HG02588 (cell line): ENCODE results near the gene CEP112.

ENCODE experiments used
- ATAC-seq: cut with Tn5 transposase; IDR thresholded peaks from one replicate; pipeline ENCODE4 v1.9.1; 2021; ENCODE audit warnings: mild to moderate bottlenecking, moderate library complexity; ENCODE audit not compliant: unreplicated experiment

CEP112 gene

GRCh38 chr17:65626451-65626850 lies 565.5 kb downstream of the CEP112 start:
- no peak for ATAC-seq

DNA sequence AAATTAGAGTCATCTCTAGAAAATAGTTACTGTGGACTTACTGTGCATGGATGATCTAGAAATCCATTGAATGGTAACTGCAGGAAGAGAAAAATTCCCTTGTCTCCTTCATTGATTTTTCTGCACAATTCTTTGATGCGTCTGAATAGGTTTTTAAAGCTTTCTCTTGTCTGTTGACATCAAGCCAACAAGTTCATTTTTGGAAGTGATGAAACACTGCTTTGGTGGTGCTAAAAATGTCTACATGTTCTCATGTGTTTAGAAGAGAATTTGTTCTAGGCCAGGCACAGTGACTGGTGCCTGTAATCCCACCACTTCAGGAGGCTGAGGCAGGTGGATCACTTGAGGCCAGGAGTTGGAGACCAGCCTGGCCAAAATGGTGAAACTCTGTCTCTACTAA lies 573.4 kb downstream of the CEP112 start:
- no peak for ATAC-seq

GRCh38 chr17:65617496-65617895 lies 574.4 kb downstream of the CEP112 start:
- no peak for ATAC-seq

GRCh38 chr17:65609749-65610148 lies 582.2 kb downstream of the CEP112 start:
- ATAC-seq, result no peak

DNA sequence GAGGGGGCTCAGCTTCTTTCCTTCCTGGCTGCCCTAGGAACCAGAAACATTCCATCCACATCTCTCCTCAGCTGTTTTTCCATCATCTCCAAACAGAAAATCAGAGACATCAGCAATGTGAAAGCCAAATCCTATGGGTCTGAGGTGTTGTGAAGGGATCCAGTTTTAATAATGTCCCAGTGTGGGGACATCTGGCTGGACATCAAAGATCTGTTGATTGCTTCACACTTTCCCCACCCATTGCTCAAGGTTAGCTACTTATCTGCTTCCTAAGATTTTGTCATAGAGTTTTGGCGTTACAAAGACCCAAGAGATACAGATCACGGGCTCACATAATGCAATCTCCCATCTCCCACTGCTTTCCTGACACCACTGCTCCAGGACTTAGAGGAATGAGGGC lies 582.6 kb downstream of the CEP112 start:
- no peak for ATAC-seq

DNA sequence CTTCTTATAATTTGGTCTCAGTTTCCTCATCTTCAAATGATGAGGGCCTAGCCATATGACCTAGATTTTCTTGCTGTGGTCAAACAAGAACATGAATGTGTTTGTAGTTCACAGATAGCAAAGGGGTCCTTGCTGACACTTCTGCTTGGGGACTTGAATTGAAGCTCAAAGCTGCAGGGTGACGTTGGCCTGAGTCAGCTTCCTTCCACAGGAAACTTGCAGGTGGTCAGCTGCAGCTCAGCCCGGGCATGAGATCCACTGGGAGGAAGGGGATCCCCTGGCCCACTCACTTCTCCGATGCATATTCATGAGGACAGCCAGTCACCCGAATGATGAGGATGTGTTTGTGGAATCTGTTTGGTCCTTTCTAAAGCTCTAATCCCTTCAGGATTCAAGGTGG lies 587.9 kb downstream of the CEP112 start:
- no peak for ATAC-seq

GRCh38 chr17:65601881-65602280 lies 590.1 kb downstream of the CEP112 start:
- ATAC-seq, result no peak

GRCh38 chr17:65601145-65601544 lies 590.8 kb downstream of the CEP112 start:
- no peak for ATAC-seq

GRCh38 chr17:65600518-65600917 lies 591.4 kb downstream of the CEP112 start:
- ATAC-seq, result no peak

- ATAC-seq, result no peak
Measured at GRCh38 chr17:65599650-65600049, 592.3 kb downstream of the CEP112 start.

DNA sequence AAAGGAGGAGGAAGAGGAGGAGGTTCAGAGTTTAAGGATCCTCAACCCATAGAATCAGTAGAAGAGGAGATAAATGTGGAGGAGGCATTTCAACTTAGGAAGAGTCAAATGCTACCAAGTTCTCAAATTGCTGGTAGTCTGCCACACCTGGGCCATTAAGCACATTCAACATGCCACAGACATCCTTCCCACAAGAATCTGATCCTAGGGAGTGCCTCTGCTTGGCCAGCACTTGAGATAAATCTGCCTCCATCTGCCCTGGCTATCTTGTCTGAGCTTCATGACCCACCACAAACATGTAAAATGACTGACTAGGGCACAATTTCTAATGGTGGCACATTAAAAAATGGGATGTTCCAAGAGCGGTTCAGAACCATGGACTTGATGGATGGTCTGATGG lies 593.2 kb downstream of the CEP112 start:
- no peak for ATAC-seq

DNA sequence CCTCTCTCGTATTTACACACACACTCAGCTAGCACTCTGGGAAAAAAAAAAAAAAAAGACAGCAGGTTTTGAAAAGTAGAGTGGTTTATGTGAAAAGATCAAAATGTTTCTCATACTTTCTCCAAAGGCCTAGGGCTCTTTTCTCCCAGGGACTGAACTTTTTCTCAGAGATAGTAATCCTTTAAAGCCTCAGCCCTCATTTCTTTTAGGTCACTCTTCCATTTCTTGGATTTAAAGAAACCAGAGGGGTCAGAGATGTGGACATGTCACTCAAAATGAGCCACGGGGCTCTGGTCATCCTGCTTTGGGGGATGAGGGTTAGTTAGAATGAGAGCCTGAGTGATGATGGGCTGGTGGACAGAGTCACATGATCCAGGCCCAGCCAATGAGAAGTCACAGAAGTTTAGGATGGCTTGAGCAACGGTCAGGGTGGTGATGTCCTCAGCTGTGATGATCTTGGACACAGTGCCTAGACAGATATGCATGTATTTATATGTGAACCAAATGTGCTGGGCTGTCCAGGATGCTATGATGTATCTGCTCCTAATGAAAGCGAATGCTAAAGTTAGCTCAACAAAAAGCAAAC lies 596.8 kb downstream of the CEP112 start:
- no peak for ATAC-seq

DNA sequence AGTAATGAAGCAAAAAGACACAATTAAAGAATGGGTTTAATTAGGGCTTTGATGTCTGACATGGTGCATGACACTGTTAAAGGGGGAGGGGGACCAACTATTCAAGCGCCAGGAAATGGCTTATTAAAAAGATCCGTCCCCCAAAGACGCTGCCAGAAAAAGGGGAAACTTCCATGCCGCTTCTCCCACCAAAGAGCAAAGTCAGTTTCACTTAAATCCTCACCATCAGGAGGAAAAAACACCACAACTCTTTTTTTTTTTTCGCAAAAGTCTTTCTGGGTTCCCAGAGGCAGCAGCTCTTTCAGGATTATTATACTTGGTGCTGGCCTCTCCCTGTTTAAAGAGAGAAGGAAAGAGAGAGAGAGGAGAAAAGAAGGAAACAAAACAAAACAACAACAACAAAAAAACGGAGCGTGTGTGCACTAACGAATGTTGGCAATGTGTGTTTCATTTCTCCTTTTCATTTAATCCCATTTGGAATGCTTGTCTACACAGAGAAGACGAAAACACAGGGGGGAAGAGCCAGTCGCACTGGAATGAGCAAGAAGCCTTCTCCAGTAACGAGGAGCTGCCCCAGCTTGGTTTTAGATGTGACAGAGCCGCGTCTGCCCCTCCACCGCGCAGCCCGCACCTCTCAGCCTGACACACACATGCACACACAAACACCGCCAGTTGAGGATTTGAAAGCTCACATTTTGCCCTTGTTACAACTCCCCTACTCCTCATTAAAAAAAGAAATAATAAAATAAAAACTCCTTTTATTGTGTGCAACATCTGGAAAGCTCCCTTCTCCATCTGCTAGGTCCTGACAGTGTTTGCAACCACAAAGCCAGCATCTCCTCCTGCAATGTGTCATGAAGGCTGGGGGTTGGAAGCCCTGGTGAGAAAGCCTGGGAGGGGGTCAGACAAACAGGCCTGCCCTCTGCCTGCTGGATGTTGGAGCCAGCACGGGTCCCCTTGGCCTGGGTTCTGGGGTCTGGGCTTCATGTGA lies 597.8 kb downstream of the CEP112 start:
- no peak for ATAC-seq

DNA sequence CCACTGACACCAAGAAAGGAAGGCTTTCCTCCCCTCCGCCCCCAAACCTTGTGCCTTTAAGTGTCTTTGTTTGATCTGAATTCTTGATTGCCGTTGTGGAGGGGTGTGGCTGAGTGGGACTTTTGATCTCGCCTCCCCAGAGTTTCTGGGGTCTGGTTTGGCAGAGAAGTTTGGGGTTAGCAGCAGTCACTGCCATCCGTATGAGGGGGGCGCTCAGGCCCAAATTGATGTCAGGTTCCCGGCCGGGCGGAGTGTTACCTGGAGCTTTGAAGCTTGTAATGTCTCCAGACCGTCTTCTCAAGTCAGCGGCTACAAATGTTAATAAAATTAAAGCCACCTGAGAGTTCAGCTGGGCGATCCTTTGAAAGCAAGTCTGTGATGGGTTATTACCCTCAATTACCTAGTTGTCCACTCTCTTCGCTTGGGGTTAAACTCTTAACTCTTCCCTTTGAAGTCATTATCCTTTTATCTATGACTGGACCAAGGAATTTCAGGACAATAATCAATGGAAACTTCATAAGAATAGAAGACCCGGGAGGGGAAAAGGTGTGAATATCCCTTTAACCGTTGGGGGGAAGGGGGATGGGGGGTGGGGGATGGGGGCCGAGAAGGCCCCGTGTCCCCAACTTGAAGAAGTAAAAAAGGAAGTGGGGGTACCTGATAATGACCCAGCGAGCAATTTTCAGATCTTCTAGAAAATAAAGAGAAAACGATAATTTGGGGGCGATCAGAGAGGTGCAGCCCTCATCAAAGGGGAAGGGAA lies 598.7 kb downstream of the CEP112 start:
- ATAC-seq, result no peak

DNA sequence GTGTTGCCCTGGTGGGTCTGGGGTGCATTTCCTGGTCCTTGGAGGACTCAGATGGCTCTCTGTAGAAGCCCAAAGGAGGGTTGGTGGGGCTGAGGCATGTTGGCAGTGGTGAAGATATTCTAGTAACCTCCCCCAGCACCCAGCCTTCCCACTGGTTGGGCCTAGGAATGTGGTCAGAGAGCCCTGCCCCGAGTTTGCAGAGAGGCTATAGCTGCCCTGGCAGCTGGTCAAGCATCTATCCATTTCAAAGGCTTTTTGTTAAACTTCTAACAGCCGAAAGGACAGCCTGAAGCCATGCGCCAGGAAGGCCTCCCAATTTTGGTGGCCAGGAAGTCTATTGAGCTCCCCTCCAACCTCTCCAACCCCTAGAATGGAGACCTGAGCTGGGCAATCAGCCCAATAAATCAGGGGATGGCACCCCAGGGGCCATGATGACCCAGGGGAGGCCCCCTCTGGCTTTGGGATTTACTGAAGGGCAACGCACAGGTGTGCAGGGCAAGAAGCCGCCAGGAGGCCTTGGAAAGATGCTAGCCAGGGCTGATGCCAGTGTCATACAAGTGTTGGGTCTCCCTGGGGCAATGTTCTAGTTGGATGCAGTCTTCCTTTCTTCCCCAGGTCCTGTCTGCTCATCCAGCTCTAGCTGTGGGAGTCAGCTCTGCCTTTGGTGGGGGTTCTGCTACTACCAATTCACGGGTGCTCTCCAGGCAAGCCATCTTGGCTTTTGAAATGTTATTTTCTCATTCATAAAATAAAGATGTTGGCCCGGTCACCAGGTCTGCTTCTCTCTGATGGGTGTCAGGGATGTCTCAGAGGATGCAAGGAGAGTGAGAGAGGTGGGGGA lies 599.6 kb downstream of the CEP112 start:
- no peak for ATAC-seq

- ATAC-seq, result no peak
Measured at GRCh38 chr17:65589321-65589720, 602.6 kb downstream of the CEP112 start.

- no peak for ATAC-seq
Measured at GRCh38 chr17:65588181-65588808, 603.6 kb downstream of the CEP112 start.

DNA sequence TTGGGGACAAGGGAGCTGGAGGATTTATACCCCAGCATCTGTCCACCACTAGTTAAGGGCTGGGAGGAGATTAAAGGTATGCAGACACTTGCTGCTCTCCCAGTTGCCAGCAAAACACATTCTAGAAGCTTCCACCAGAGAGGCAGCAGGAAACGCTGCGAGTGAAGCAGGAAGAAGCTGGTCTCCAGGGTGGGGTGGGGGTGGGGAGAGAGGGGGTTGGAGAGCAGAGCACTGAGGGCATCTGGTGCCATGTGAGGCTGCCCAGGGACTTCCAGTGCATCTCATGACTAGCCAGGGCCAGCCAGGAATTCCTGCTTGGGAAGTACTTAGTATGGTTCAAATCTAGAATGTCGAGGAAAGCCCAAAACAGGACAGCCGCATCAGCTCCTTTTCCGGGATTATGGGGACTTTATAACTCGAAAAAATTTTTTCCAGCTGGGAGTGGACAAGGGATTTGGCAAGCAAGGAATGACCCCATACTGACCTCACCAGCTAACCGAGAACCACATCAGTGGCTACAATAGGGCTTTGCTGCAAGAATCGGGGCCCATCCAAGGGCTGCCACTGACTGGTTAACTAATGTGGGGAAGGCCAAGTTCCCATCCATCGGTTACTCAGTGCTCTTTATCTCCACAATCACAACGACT lies 604.3 kb downstream of the CEP112 start:
- no peak for ATAC-seq

DNA sequence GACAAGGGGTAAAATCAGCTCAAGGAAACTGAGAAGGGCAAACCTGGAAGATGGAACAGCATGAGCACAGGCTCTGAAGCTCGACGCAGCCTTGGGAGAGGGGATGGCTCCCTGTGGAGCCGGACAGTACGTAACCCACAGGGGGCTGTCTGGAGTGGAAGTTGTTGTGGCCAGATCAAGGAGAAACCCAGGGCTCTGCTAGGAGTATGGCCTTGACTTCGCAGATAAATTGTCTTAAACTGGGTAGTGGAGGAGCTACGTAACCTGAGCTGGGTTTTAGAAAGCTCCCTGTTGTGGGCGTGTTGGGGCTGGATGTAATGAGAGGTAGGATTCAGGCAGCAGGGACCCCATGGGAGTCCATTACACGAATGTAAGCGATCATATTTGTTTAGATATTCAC lies 605.0 kb downstream of the CEP112 start:
- no peak for ATAC-seq
